ENCODE results near the gene TMEM14A.
"Not testable (repeated sequence)": the region's sequence is repeated elsewhere in the genome, so short reads cannot be mapped to it uniquely, and the experiment has no call there.

Gene TMEM14A

DNA sequence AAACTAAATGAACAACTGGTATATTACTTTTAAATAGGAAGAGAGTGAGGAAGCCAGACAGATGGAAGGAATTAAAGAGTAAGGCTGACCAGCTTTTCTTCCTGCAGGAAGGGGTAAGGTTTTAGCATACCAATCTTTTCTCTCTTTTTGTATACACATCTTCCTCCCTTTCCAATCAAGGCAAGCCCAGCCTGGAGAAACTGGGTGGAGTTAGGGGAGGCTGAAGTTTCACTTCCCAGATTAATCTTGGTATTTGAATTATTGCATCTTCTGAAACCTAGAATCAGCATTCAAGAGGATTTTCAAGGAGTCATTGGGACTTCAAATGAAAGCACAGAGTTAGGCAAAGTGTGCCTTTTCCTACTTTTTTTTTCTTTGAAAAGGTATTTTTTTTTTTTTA, 33.1 kb downstream of the TMEM14A start:
- TF ChIP-seq SPI1 (IDR thresholded peaks at IDR 0.05; ENCODE audit: borderline replicate concordance, low read depth), result no peak
- TF ChIP-seq REST (IDR thresholded peaks at IDR 0.05; ENCODE audit: insufficient replicate concordance, low read depth), result no peak
- no peak for TF ChIP-seq GABPA (IDR thresholded peaks at IDR 0.05; ENCODE audit: low read depth)
- no peak for TF ChIP-seq POLR2AphosphoS5 (IDR thresholded peaks at IDR 0.05; ENCODE audit: low read depth)
- TF ChIP-seq, protein P1, sequence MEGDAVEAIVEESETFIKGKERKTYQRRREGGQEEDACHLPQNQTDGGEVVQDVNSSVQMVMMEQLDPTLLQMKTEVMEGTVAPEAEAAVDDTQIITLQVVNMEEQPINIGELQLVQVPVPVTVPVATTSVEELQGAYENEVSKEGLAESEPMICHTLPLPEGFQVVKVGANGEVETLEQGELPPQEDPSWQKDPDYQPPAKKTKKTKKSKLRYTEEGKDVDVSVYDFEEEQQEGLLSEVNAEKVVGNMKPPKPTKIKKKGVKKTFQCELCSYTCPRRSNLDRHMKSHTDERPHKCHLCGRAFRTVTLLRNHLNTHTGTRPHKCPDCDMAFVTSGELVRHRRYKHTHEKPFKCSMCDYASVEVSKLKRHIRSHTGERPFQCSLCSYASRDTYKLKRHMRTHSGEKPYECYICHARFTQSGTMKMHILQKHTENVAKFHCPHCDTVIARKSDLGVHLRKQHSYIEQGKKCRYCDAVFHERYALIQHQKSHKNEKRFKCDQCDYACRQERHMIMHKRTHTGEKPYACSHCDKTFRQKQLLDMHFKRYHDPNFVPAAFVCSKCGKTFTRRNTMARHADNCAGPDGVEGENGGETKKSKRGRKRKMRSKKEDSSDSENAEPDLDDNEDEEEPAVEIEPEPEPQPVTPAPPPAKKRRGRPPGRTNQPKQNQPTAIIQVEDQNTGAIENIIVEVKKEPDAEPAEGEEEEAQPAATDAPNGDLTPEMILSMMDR (IDR thresholded peaks at IDR 0.05; ENCODE audit: insufficient read depth, low read length), result no peak
- Histone ChIP-seq H3K27ac (replicated peaks) (no peak overlapping the region), H3K4me3 (replicated peaks; ENCODE audit: insufficient read depth, low read length) (no peak overlapping the region), H3K27me3 (ENCODE audit: insufficient read depth, poor library complexity, severe bottlenecking) (no peaks in the 10 kb centered on the region)
- no peak for DNase-seq (ENCODE audit: low read depth in 1 of 2, low spot score in 1 of 2)

DNA sequence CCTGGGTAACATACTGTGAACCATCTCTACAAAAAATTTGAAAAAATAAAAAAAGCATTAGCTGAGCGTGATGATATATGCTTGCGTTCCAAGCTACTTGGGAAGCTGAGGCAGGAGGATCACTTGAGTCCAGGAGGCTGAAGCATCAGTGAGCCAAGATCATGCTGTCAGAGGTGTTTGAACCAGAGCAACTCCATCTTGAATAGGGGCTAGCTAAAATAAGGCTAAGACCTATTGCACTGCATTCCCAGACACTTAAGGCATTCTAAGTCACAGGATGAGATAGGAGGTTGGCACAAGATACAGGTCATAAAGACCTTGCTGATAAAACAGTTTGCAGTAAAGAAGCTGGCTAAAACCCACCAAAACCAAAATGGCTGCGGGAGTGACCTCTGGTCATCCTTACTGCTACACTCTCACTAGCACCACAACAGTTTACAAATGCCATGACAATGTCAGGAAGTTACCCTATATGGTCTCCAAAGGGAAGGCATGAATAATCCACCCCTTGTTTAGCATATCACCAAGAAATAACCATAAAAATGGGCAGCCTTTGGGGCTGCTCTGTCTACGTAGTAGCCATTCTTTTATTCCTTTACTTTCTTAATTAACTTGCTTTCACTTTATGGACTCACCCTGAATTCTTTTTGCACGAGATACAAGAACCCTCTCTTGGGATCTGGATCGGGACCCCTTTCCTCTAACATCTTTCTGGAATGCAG, 34.0 kb downstream of the TMEM14A start:
- not testable (repeated sequence) for DNase-seq (ENCODE audit: low read depth in 1 of 2, low spot score in 1 of 2); H3K4me3 ChIP-seq (replicated peaks; ENCODE audit: insufficient read depth, low read length); H3K27me3 ChIP-seq (ENCODE audit: insufficient read depth, poor library complexity, severe bottlenecking); H3K27ac ChIP-seq (replicated peaks)

DNA sequence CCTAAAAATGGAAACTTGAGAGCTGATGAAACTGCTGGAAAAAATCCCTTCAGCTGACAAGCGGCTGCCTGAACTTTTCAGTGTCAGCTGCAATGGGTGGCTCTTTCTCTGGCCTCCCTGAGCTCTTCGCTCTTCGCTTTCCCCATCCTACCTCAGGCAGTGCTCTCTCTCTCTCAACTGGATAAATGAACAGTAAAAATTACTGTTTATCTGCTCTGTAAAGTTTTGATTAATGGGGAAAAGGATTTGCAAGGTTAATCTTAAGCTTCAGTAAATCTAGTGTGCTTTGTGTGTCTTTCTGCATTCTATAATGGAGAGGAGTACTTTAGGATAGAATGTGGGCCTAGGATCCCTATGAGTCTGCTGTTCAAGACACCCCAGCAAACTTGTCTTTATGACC, 35.1 kb downstream of the TMEM14A start:
- H3K27me3 ChIP-seq (ENCODE audit: insufficient read depth, poor library complexity, severe bottlenecking), result no peaks in the 10 kb centered on the region
- TF ChIP-seq REST (IDR thresholded peaks at IDR 0.05; ENCODE audit: insufficient replicate concordance, low read depth) (no peak), GABPA (IDR thresholded peaks at IDR 0.05; ENCODE audit: low read depth) (no peak), POLR2AphosphoS5 (IDR thresholded peaks at IDR 0.05; ENCODE audit: low read depth) (no peak), SPI1 (IDR thresholded peaks at IDR 0.05; ENCODE audit: borderline replicate concordance, low read depth) (no peak)
- TF ChIP-seq, protein P1 (IDR thresholded peaks at IDR 0.05; ENCODE audit: insufficient read depth, low read length), result no peak
- no peak for DNase-seq (ENCODE audit: low read depth in 1 of 2, low spot score in 1 of 2)

GRCh38 chr6:52707963-52708680, 37.2 kb downstream of the TMEM14A start:
- no peak for TF ChIP-seq REST (IDR thresholded peaks at IDR 0.05; ENCODE audit: insufficient replicate concordance, low read depth)
- TF ChIP-seq POLR2AphosphoS5 (IDR thresholded peaks at IDR 0.05; ENCODE audit: low read depth), result no peak
- TF ChIP-seq SPI1 (IDR thresholded peaks at IDR 0.05; ENCODE audit: borderline replicate concordance, low read depth), result no peak
- TF ChIP-seq GABPA (IDR thresholded peaks at IDR 0.05; ENCODE audit: low read depth), result no peak
- TF ChIP-seq, protein P1 (IDR thresholded peaks at IDR 0.05; ENCODE audit: insufficient read depth, low read length), result no peak
- no peak overlapping the region for H3K4me3 ChIP-seq (replicated peaks; ENCODE audit: insufficient read depth, low read length)
- no peak for DNase-seq (ENCODE audit: low read depth in 1 of 2, low spot score in 1 of 2)
- no peak overlapping the region for H3K27ac ChIP-seq (replicated peaks)
- no peaks in the 10 kb centered on the region for H3K27me3 ChIP-seq (ENCODE audit: insufficient read depth, poor library complexity, severe bottlenecking)

More for the DNA sequence above, 35.1 kb downstream of the TMEM14A start:
- H3K4me3 ChIP-seq (replicated peaks; ENCODE audit: insufficient read depth, low read length), result no peak overlapping the region
- no peak overlapping the region for H3K27ac ChIP-seq (replicated peaks)

All from HL-60 (cell line).